K562 (cell line): ENCODE measurements around the gene LRRC10. TPM values are rescaled to one million over a fixed set of nuclear protein-coding genes. Genes with fewer than 3 reads are reported as not detected.

Source experiments
- ARID2 ChIP-seq: fragments of 450-650 bp; IDR thresholded peaks from 2 replicates; pipeline ENCODE4 v1.6.1; 2017; ENCODE audit warnings: antibody characterized with exemption, mild to moderate bottlenecking
- E2F3 ChIP-seq: fragments of 250-450 bp; sonication (Bioruptor Pico); IDR thresholded peaks from 2 replicates; pipeline ENCODE4 v1.4.0; 2020; ENCODE audit warnings: mild to moderate bottlenecking
- ELF1 ChIP-seq: fragments of 200-800 bp; sonication (Bioruptor generic); IDR thresholded peaks from 2 replicates; pipeline ENCODE4 v1.6.1; 2016; ENCODE audit warnings: missing genetic modification characterization, missing compliant biosample characterization
- FOSL1 ChIP-seq: fragments of 200-800 bp; sonication (Bioruptor generic); conservative IDR thresholded peaks from 2 replicates; pipeline ENCODE4 v1.6.1; 2016; ENCODE audit warnings: missing genetic modification characterization, missing compliant biosample characterization
- GMEB1 ChIP-seq: fragments of 250-450 bp; sonication (Bioruptor Pico); IDR thresholded peaks from 2 replicates; pipeline ENCODE4 v1.4.0; 2020; ENCODE audit warnings: mild to moderate bottlenecking
- HNRNPUL1 ChIP-seq: fragments of 200-400 bp; formaldehyde crosslinking; IDR thresholded peaks from 2 replicates; pipeline ENCODE4 v1.6.1; 2017; ENCODE audit warnings: low read length
- KAT8 ChIP-seq: fragments of 450-650 bp; IDR thresholded peaks from 2 replicates; pipeline ENCODE4 v1.6.1; 2016; ENCODE audit warnings: low read depth, mild to moderate bottlenecking
- KDM5B ChIP-seq: fragments of 200-600 bp; sonication (generic); IDR thresholded peaks from 2 replicates; pipeline ENCODE4 v1.6.1; 2012; ENCODE audit warnings: low read depth, mild to moderate bottlenecking, moderate library complexity, low read length, control low read depth, inconsistent platforms; ENCODE audit not compliant: insufficient replicate concordance
- POU5F1 ChIP-seq: fragments of 150-350 bp; IDR thresholded peaks from 2 replicates; pipeline ENCODE4 v1.6.1; 2014; ENCODE audit warnings: borderline replicate concordance, low read length, low read depth, mild to moderate bottlenecking; ENCODE audit not compliant: partially characterized antibody
- RAD21 ChIP-seq, 2 experiments: fragments of 250-450 bp in 1 of 2; fragments of 450-650 bp in 1 of 2; sonication (Bioruptor Pico) in 1 of 2; formaldehyde crosslinking in 1 of 2; IDR thresholded peaks in 1 of 2; conservative IDR thresholded peaks in 1 of 2; 2 replicates each; pipeline versions ENCODE4 v1.4.0 to v1.8.0; 2020 to 2022; ENCODE audit warnings: mild to moderate bottlenecking in 2 of 2, moderate library complexity in 1 of 2
- REST ChIP-seq, 2 experiments: fragments of 450-650 bp; formaldehyde crosslinking in 1 of 2; IDR thresholded peaks; 2 replicates each; pipeline versions ENCODE4 v1.4.0 to v1.6.1; 2014 to 2020; ENCODE audit warnings: mild to moderate bottlenecking in 2 of 2, borderline replicate concordance in 1 of 2, low read depth in 1 of 2
- SMC3 ChIP-seq: conservative IDR thresholded peaks from 2 replicates; pipeline ENCODE4 v1.6.1; 2011; ENCODE audit warnings: low read depth, low read length, improper control_type of control experiment; ENCODE audit not compliant: insufficient read depth
- SRF ChIP-seq, 2 experiments: fragments of 250-450, 450-650 bp in 1 of 2; sonication (Bioruptor Pico) in 1 of 2; sonication (generic) in 1 of 2; formaldehyde crosslinking; IDR thresholded peaks; 2 replicates each; pipeline versions ENCODE4 v1.5.0 to v1.5.1; 2020 to 2022; ENCODE audit warnings: mild to moderate bottlenecking in 1 of 2, missing genetic modification reagents in 1 of 2
- STAG1 ChIP-seq: sonication (generic); formaldehyde crosslinking; IDR thresholded peaks from 2 replicates; pipeline ENCODE4 v1.5.0; 2020; ENCODE audit warnings: missing genetic modification reagents, borderline replicate concordance
- ZNF280A ChIP-seq: fragments of 450-650 bp; IDR thresholded peaks from 2 replicates; pipeline ENCODE4 v1.6.1; 2018; ENCODE audit warnings: mild to moderate bottlenecking, low read depth; ENCODE audit not compliant: partially characterized antibody
- ZNF75A ChIP-seq: fragments of 450-650 bp; formaldehyde crosslinking; IDR thresholded peaks from 2 replicates; pipeline ENCODE4 v1.4.0; 2020; ENCODE audit warnings: mild to moderate bottlenecking
- ZSCAN29 ChIP-seq: fragments of 450-650 bp; IDR thresholded peaks from 2 replicates; pipeline ENCODE4 v1.6.1; 2017
- ZZZ3 ChIP-seq: fragments of 450-650 bp; IDR thresholded peaks from 2 replicates; pipeline ENCODE4 v1.6.1; 2016; ENCODE audit warnings: antibody characterized with exemption, mild to moderate bottlenecking, moderate library complexity
- polyA plus RNA-seq, 8 experiments: library from polyadenylated mRNA; depleted of rRNA in 4 of 8; stranded (reverse) in 5 of 8; unstranded in 3 of 8; fragments of >200 nt; fragmentation: Nextera tagmentation in 2 of 8; fragmentation: Illumina TruSeq in 1 of 8; extraction: Ambion mirVana in 2 of 8; extraction: Trizol in 1 of 8; gene quantifications; 2 replicates each; pipeline versions ENCODE4 v1.2.1 to v1.2.3, GENCODE V29; 2011 to 2014; ENCODE audit warnings: inconsistent platforms in 1 of 8, missing spikeins in 1 of 8
- total RNA-seq, 7 experiments: library from RNA; depleted of rRNA in 6 of 7; stranded (reverse); fragments of >200 nt in 6 of 7; fragmentation: Illumina TruSeq in 2 of 7; extraction: Trizol in 2 of 7; gene quantifications; 2 replicates each; pipeline versions ENCODE4 v1.2.1 to v1.2.3, GENCODE V29; 2011 to 2021; ENCODE audit warnings: low replicate concordance in 1 of 7

LRRC10 gene
- total and polyA plus RNA-seq, 9 of the 15 experiments (the other 6 are each of a cell fraction or from before 2014, with no cell fraction given): 0.09 TPM; not detected in 8

GRCh38 chr12:69583203-69583602 lies 27.5 kb downstream of the LRRC10 start (continued):
- TF ChIP-seq REST (IDR thresholded peaks at IDR 0.05; ENCODE audit: borderline replicate concordance) (peak; percentile 52; the same call in 1 of the 2 replicates), REST (CRISPR knock-in tag; IDR thresholded peaks at IDR 0.05; ENCODE audit: low read depth) (no peak), STAG1 (CRISPR knock-in tag) (peak; percentile 55; the same call in 1 of the 2 replicates), SRF (CRISPR knock-in tag; IDR thresholded peaks at IDR 0.05) (no peak), KAT8 (no peak), ZSCAN29 (no peak), SMC3 (peak; percentile 70), ELF1 (tag) (0 out of 2 replicates have a peak, but pooled peaks have one; percentile 38), E2F3 (CRISPR knock-in tag) (no peak), ZNF75A (CRISPR knock-in tag) (no peak), GMEB1 (CRISPR knock-in tag) (no peak), RAD21 (CRISPR knock-in tag; conservative IDR thresholded peaks at IDR 0.05 in 1 of 2, IDR thresholded peaks at IDR 0.05 in 1 of 2) (peak; percentile 66 to 82), HNRNPUL1 (no peak), ARID2 (no peak), ZZZ3 (no peak), ZNF280A (no peak), POU5F1 (no peak), FOSL1 (tag) (no peak), KDM5B (no peak)
